GM12878 (cell line): ENCODE measurements around the gene MRPL55. TPM values are rescaled to one million over a fixed set of nuclear protein-coding genes. Genes with fewer than 3 reads are reported as not detected.
A peak's percentile ranks its signal among the peaks of the same experiment; 100 is the strongest.

Source experiments
- ATAC-seq: fragments of 200-7000 bp; cut with Tn5 transposase; 3 replicates; pipeline ENCODE4 v1.9.1; 2020; ENCODE audit warnings: mild to moderate bottlenecking, moderate library complexity
- BruUV-seq: library from RNA; stranded (reverse); fragments of 400-500 nt; replicated peaks from 2 replicates; lab custom pipeline; 2021; lab: Mats Ljungman, UMichigan
- CTCF ChIA-PET: fragments of 300-600 bp; sonication (Branson Sonifier 250); formaldehyde crosslinking; extraction: SDS; loops from one replicate; lab custom pipeline; 2021; ENCODE audit warnings: inconsistent platforms; lab: Yijun Ruan, JAX
- POLR2A ChIA-PET: fragments of 350-600 bp; formaldehyde crosslinking; extraction: SDS; loops from one replicate; lab custom pipeline; 2021; ENCODE audit warnings: inconsistent platforms; lab: Charles Lee
- RAD21 ChIA-PET: fragments of 300-600 bp; sonication (Branson Sonifier 250); formaldehyde crosslinking; loops from one replicate; lab custom pipeline; 2023; ENCODE audit warnings: antibody characterized with exemption; ENCODE audit not compliant: unreplicated experiment; lab: Charles Lee
- SMC1A ChIA-PET: fragments of 300-600 bp; sonication (Branson Sonifier 250); formaldehyde crosslinking; loops from one replicate; lab custom pipeline; 2023; ENCODE audit not compliant: unreplicated experiment, uncharacterized antibody; lab: Charles Lee
- DNase-seq: peaks from one replicate; pipeline ENCODE4 v3.0.0-alpha.2; 2011; ENCODE audit warnings: low read depth, low spot score
- FAIRE-seq: peaks from 3 replicates; lab custom pipeline; 2011; peaks lifted over from hg19 to GRCh38; lab: Jason Lieb, UNC
- H2AFZ ChIP-seq: 2 replicates; pipeline ENCODE4 v1.6.0; 2011; ENCODE audit warnings: low read depth, low read length, control low read depth; ENCODE audit not compliant: control insufficient read depth
- H3K27ac ChIP-seq: 2 replicates; pipeline ENCODE4 v1.5.1; 2011; ENCODE audit warnings: control low read depth; ENCODE audit not compliant: control insufficient read depth, insufficient read depth
- H3K27me3 ChIP-seq, 2 experiments: replicated peaks in 1 of 2; 2 replicates each; pipeline versions ENCODE4 v1.6.0 to v1.6.1; 2011; ENCODE audit warnings: low read length in 1 of 2; ENCODE audit not compliant: control insufficient read depth in 2 of 2, insufficient read depth in 2 of 2
- H3K36me3 ChIP-seq, 2 experiments: 2 replicates each; pipeline ENCODE4 v1.5.1; 2011; ENCODE audit warnings: low read length in 1 of 2; ENCODE audit not compliant: control insufficient read depth in 2 of 2, insufficient read depth in 2 of 2
- H3K4me1 ChIP-seq: 2 replicates; pipeline ENCODE4 v1.6.1; 2011; ENCODE audit warnings: mild to moderate bottlenecking, low read length, moderate library complexity, mixed read lengths; ENCODE audit not compliant: control insufficient read depth, insufficient read depth
- H3K4me2 ChIP-seq: 2 replicates; pipeline ENCODE4 v1.6.0; 2011; ENCODE audit warnings: control low read depth; ENCODE audit not compliant: control insufficient read depth, insufficient read depth
- H3K4me3 ChIP-seq: fragments of 200-600 bp; sonication (generic); 2 replicates; pipeline ENCODE4 v1.5.1; 2016
- H3K79me2 ChIP-seq: 2 replicates; pipeline ENCODE4 v1.6.0; 2011; ENCODE audit warnings: low read length; ENCODE audit not compliant: control insufficient read depth, insufficient read depth
- H3K9ac ChIP-seq: 2 replicates; pipeline ENCODE4 v1.8.0; 2011; ENCODE audit warnings: low read length, control low read depth, mixed read lengths; ENCODE audit not compliant: control insufficient read depth, insufficient read depth
- H3K9me3 ChIP-seq: replicated peaks from 3 replicates; pipeline ENCODE4 v1.5.1; 2011; ENCODE audit warnings: mild to moderate bottlenecking, low read length; ENCODE audit not compliant: control insufficient read depth, insufficient read depth
- H4K20me1 ChIP-seq: 2 replicates; pipeline ENCODE4 v1.6.0; 2011; ENCODE audit not compliant: control insufficient read depth, insufficient read depth
- CREM ChIP-seq: IDR thresholded peaks from 2 replicates; pipeline ENCODE4 v1.6.1; 2014; ENCODE audit warnings: antibody characterized with exemption, low read depth
- CTCF ChIP-seq, 3 experiments: IDR thresholded peaks in 2 of 3; conservative IDR thresholded peaks in 1 of 3; 2 replicates each; pipeline ENCODE4 v1.5.1; 2011; ENCODE audit warnings: low read depth in 3 of 3, low read length in 3 of 3, mild to moderate bottlenecking in 3 of 3, control low read depth in 2 of 3, moderate library complexity in 2 of 3, inconsistent platforms in 1 of 3, mixed read lengths in 1 of 3; ENCODE audit not compliant: control insufficient read depth in 2 of 3, insufficient read depth in 1 of 3; ENCODE audit errors: extremely low read depth in 1 of 3
- EGR1 ChIP-seq, 2 experiments: IDR thresholded peaks; 1 replicate in 1 of 2; 2 replicates in 1 of 2; pipeline ENCODE4 v1.6.1; 2011 to 2012; ENCODE audit warnings: low read depth in 2 of 2, low read length in 2 of 2, borderline replicate concordance in 1 of 2, mild to moderate bottlenecking in 1 of 2, moderate library complexity in 1 of 2
- ELK1 ChIP-seq: IDR thresholded peaks from 2 replicates; pipeline ENCODE4 v1.6.1; 2012; ENCODE audit warnings: low read depth, low read length, improper control_type of control experiment
- GATAD2B ChIP-seq: fragments of 450-650 bp; conservative IDR thresholded peaks from 2 replicates; pipeline ENCODE4 v1.6.1; 2017; ENCODE audit warnings: low read depth, mild to moderate bottlenecking, moderate library complexity
- KDM1A ChIP-seq: fragments of 200-600 bp; sonication (generic); IDR thresholded peaks from 2 replicates; pipeline ENCODE4 v1.6.1; 2016; ENCODE audit warnings: borderline replicate concordance
- LARP7 ChIP-seq: fragments of 450-650 bp; IDR thresholded peaks from 2 replicates; pipeline ENCODE4 v1.6.1; 2017; ENCODE audit warnings: mild to moderate bottlenecking
- MXI1 ChIP-seq: fragments of 150-350 bp; IDR thresholded peaks from 2 replicates; pipeline ENCODE4 v1.6.1; 2011; ENCODE audit warnings: low read depth, mild to moderate bottlenecking, inconsistent platforms, low read length, improper control_type of control experiment
- NFYA ChIP-seq: IDR thresholded peaks from 2 replicates; pipeline ENCODE4 v1.6.1; 2011; ENCODE audit warnings: low read depth, mild to moderate bottlenecking, low read length, improper control_type of control experiment, borderline replicate concordance
- POLR2AphosphoS5 ChIP-seq: IDR thresholded peaks from 2 replicates; pipeline ENCODE4 v1.6.1; 2011; ENCODE audit warnings: mild to moderate bottlenecking, low read length, inconsistent platforms
- RBBP5 ChIP-seq: fragments of 200-600 bp; sonication (generic); conservative IDR thresholded peaks from 2 replicates; pipeline ENCODE4 v1.6.1; 2016
- RUNX3 ChIP-seq: IDR thresholded peaks from 2 replicates; pipeline ENCODE4 v1.6.1; 2012; ENCODE audit warnings: low read length, inconsistent platforms
- SIN3A ChIP-seq: IDR thresholded peaks from 2 replicates; pipeline ENCODE4 v1.6.1; 2012; ENCODE audit warnings: low read depth, low read length, improper control_type of control experiment
- SP1 ChIP-seq: IDR thresholded peaks from one replicate; pipeline ENCODE4 v1.6.1; 2011; ENCODE audit warnings: low read depth, low read length
- STAT3 ChIP-seq: IDR thresholded peaks from 2 replicates; pipeline ENCODE4 v1.6.1; 2011; ENCODE audit warnings: low read depth, low read length, improper control_type of control experiment
- TARDBP ChIP-seq: IDR thresholded peaks from 2 replicates; pipeline ENCODE4 v1.6.1; 2016; ENCODE audit warnings: borderline replicate concordance
- ZNF24 ChIP-seq: fragments of 450-650 bp; IDR thresholded peaks from 2 replicates; pipeline ENCODE4 v1.6.1; 2017; ENCODE audit warnings: antibody characterized with exemption, mild to moderate bottlenecking
- WGBS: methylation state at CpG from one replicate; pipeline ENCODE4 v1.1.6; 2016; ENCODE audit warnings: low lambda C conversion rate; ENCODE audit not compliant: insufficient replicate concordance, insufficient coverage; ENCODE audit errors: missing lambda C conversion rate; 5-methylcytosine and 5-hydroxymethylcytosine counted together
- in situ Hi-C: fragments of 300-500 bp; cut with MboI; formaldehyde crosslinking; loops from 9 replicates; pipeline ENCODE4 v1.14.3; 2018; ENCODE audit warnings: mixed read lengths
- intact Hi-C: fragments of 100-400 bp; cut with micrococcal nuclease; formaldehyde crosslinking; loops from one replicate; pipeline ENCODE4 v1.14.2; 2022; ENCODE audit not compliant: unreplicated experiment
- polyA plus RNA-seq, 11 experiments: library from polyadenylated mRNA; depleted of rRNA in 4 of 11; unstranded in 6 of 11; stranded (reverse) in 5 of 11; fragments of >200 nt; fragmentation: Nextera tagmentation in 4 of 11; fragmentation: Illumina TruSeq in 1 of 11; extraction: Ambion mirVana in 4 of 11; extraction: Trizol in 1 of 11; gene quantifications; 1 replicate in 1 of 11; 2 replicates in 10 of 11; pipeline versions ENCODE4 v1.2.1 to v1.2.3, GENCODE V29; 2011 to 2016; ENCODE audit warnings: inconsistent platforms in 2 of 11, missing spikeins in 2 of 11, low read depth in 1 of 11
- total RNA-seq, 4 experiments: library from RNA; depleted of rRNA in 3 of 4; stranded (reverse); fragments of >200 nt in 3 of 4; fragmentation: Illumina TruSeq in 1 of 4; extraction: Trizol in 1 of 4; gene quantifications; 2 replicates each; pipeline versions ENCODE4 v1.2.1 to v1.2.3, GENCODE V29; 2013 to 2021

The MRPL55 gene
- total and polyA plus RNA-seq, 10 of the 15 experiments (the other 5 are each of a cell fraction or from before 2014, with no cell fraction given) = 15.1 to 143 (median 55.8) TPM

GRCh38 chr1:228102791-228103620, 6.1 kb downstream of the MRPL55 start, which contains the start of gene C1orf35 (continued):
- TF ChIP-seq RBBP5 (no peak), STAT3 (no peak), EGR1 (IDR thresholded peaks at IDR 0.05; ENCODE audit: borderline replicate concordance in 1 of 2, low read depth in 2 of 2, low read length in 2 of 2) (peak in 1 of 2 experiments; percentile 73; a peak in 2 of 3 replicates), TARDBP (0 out of 2 replicates have a peak, but pooled peaks have one; percentile 65)

GRCh38 chr1:228101994-228102790, 6.9 kb downstream of the MRPL55 start:
- ChIA-PET POLR2A (interaction anchor here (1.2 kb wide), 1 partner anchor 15 kb away, joined by 5 read pairs; no protein-coding TSS in a partner anchor), RAD21 (interaction anchor here (0.6 to 1.2 kb wide), 6 partner anchors 11 to 104 kb away, joined by 3 to 4 read pairs (median 3); no protein-coding TSS in a partner anchor), SMC1A (no interaction called here), CTCF (interaction anchor here (0.8 to 1.0 kb wide), 2 partner anchors 18 to 103 kb away, joined by 3 to 5 read pairs; no protein-coding TSS in a partner anchor)
- Histone ChIP-seq H3K9ac (peak overlapping the region; percentile 75; the same call in 1 of the 2 replicates), H3K27ac (peak overlapping the region; percentile 24; the same call in 1 of the 2 replicates), H3K27me3 (no peaks in the 10 kb centered on the region), H3K36me3 (peaks cover 7 to 32% of the 10 kb centered on the region in 2 experiments; a peak in 3 of 4 replicates), H3K9me3 (no peaks in the 10 kb centered on the region), H3K4me2 (peak overlapping the region; percentile 66), H3K4me3 (peak overlapping the region; percentile 87), H2AFZ (peak overlapping the region; percentile 44), H4K20me1 (no peaks in the 10 kb centered on the region)
- DNase-seq (no peak), FAIRE-seq (no peak)
- in situ Hi-C loops (no loop called here), intact Hi-C loops (loop anchor here (2.0 kb wide), 1 partner anchor 17 kb away; no protein-coding TSS in a partner anchor)
- no TSS peak for BruUV-seq
- 2% methylated on average over 55 of the region's 73 CpGs for WGBS
- TF ChIP-seq CREM = no peak
- 0 out of 2 replicates have a peak, but pooled peaks have one; percentile 30 for TF ChIP-seq SIN3A
- TF ChIP-seq NFYA = no peak
- TF ChIP-seq GATAD2B = no peak
- TF ChIP-seq ZNF24 = no peak
- TF ChIP-seq POLR2AphosphoS5 = no peak
- peak; percentile 33; the same call in 1 of the 2 replicates for TF ChIP-seq RUNX3
- TF ChIP-seq CTCF (IDR thresholded peaks at IDR 0.05 in 2 of 3, conservative IDR thresholded peaks at IDR 0.05 in 1 of 3; ENCODE audit: control insufficient read depth in 2 of 3, extremely low read depth in 1 of 3, insufficient read depth in 1 of 3, low read depth in 3 of 3, low read length in 3 of 3) = peak; percentile 19 to 40 (median 38); a peak in 4 of 6 replicates
- no peak for TF ChIP-seq SP1
- TF ChIP-seq ELK1 = no peak
- peak; percentile 31; the same call in 1 of the 2 replicates for TF ChIP-seq MXI1
- TF ChIP-seq LARP7 = peak; percentile 31; the same call in 1 of the 2 replicates
- no peak for TF ChIP-seq KDM1A
- TF ChIP-seq, all 136 proteins: peak for 5
- ATAC-seq = peak; percentile 62
- H3K4me1 ChIP-seq = peaks cover 10% of the 10 kb centered on the region
- H3K79me2 ChIP-seq = peaks cover 15% of the 10 kb centered on the region
